NOMO-1 treated with dmso at 0.1 percent for 144 hours (cell line): Measurements from ENCODE around the gene BRK1.
"Not testable (repeated sequence)": the region's sequence is repeated elsewhere in the genome, so short reads cannot be mapped to it uniquely, and the experiment has no call there.

ENCODE experiments used
- DNase-seq: peaks from one replicate; lab custom pipeline; 2025; ENCODE audit not compliant: unreplicated experiment; lab: John Stamatoyannopoulos, UW

The BRK1 gene

DNA sequence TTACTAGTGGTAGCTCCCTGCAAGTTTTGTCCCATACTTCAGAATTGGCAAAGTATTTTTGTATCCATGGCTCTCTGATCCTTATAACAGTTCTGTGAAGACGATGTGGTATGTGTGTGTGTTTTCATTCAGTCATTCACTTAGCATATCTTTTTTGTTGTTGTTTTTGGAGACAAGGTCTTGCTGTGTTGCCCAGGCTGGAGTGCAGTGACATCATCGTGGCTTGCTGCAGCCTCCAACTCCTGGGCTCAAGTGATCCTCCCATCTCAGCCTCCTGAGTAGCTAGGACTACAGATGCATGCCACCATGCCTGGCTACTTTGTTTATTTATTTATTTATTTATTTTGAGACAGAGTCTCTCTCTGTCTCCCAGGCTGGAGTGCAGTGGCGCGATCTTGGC is 60.7 kb downstream of the BRK1 start:
- not testable (repeated sequence) for DNase-seq
